GM12801 (cell line): Measurements from ENCODE around the gene DDI1.

Source experiments
- CTCF ChIP-seq: IDR thresholded peaks from one replicate; pipeline ENCODE4 v1.5.1; 2011; ENCODE audit warnings: control low read depth; ENCODE audit not compliant: insufficient read length; ENCODE audit errors: extremely low read depth

The DDI1 gene

GRCh38 chr11:104036588-104036987 is at the start of gene DDI1:
TSS of gene DDI1 (plus strand) at chr11:104036640. CDS start at chr11:104036823, 183 bp downstream.
- TF ChIP-seq CTCF: no peak

GRCh38 chr11:103987629-103988594 is 48.5 kb upstream of the DDI1 start:
- TF ChIP-seq CTCF: no peak

GRCh38 chr11:103988595-103988969 is 47.9 kb upstream of the DDI1 start:
- TF ChIP-seq CTCF: no peak

- no peak for TF ChIP-seq CTCF
Observed at GRCh38 chr11:103993507-103993906, 42.9 kb upstream of the DDI1 start.

GRCh38 chr11:103994094-103994493 is 42.3 kb upstream of the DDI1 start:
- no peak for TF ChIP-seq CTCF

GRCh38 chr11:103994518-103994917 is 41.9 kb upstream of the DDI1 start:
- TF ChIP-seq CTCF: no peak

- no peak for TF ChIP-seq CTCF
Observed at GRCh38 chr11:103995896-103996295, 40.5 kb upstream of the DDI1 start.
